Midbrain (tissue), 1 donor: ENCODE data around the gene ABCA13.
"Not testable (repeated sequence)": the region's sequence is repeated elsewhere in the genome, so short reads cannot be mapped to it uniquely, and the experiment has no call there.

Experiments used
- DNase-seq: peaks from one replicate; lab custom pipeline; 2025; lab: John Stamatoyannopoulos, UW

Gene ABCA13, protein sequence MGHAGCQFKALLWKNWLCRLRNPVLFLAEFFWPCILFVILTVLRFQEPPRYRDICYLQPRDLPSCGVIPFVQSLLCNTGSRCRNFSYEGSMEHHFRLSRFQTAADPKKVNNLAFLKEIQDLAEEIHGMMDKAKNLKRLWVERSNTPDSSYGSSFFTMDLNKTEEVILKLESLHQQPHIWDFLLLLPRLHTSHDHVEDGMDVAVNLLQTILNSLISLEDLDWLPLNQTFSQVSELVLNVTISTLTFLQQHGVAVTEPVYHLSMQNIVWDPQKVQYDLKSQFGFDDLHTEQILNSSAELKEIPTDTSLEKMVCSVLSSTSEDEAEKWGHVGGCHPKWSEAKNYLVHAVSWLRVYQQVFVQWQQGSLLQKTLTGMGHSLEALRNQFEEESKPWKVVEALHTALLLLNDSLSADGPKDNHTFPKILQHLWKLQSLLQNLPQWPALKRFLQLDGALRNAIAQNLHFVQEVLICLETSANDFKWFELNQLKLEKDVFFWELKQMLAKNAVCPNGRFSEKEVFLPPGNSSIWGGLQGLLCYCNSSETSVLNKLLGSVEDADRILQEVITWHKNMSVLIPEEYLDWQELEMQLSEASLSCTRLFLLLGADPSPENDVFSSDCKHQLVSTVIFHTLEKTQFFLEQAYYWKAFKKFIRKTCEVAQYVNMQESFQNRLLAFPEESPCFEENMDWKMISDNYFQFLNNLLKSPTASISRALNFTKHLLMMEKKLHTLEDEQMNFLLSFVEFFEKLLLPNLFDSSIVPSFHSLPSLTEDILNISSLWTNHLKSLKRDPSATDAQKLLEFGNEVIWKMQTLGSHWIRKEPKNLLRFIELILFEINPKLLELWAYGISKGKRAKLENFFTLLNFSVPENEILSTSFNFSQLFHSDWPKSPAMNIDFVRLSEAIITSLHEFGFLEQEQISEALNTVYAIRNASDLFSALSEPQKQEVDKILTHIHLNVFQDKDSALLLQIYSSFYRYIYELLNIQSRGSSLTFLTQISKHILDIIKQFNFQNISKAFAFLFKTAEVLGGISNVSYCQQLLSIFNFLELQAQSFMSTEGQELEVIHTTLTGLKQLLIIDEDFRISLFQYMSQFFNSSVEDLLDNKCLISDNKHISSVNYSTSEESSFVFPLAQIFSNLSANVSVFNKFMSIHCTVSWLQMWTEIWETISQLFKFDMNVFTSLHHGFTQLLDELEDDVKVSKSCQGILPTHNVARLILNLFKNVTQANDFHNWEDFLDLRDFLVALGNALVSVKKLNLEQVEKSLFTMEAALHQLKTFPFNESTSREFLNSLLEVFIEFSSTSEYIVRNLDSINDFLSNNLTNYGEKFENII (N-terminal part only)

DNA sequence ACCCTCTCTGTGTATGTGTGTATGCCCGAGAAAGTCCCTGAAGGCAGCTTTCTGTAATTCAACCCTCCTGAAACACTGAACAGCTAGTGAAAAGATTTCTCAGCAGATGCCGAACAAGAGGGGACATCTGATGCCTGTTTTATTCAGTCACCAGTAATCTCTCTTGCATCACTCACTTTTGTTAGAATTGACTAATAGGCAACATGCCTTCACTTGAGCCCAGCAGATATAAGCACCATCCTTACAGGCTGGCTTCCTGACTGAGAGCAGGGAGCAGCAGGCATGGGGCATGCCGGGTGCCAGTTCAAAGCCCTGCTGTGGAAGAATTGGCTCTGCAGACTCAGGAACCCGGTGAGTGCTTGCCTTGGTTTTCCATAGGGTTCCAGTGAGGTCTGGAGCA lies at the start of gene ABCA13:
Gene ABCA13, plus strand, starts transcription at position 257 of the 400 bp plus-strand sequence. Its CDS starts 26 bp downstream, at position 283.
- no peak for DNase-seq

- no peak for DNase-seq
Measured at GRCh38 chr7:48126037-48126436, 45.2 kb upstream of the ABCA13 start.

DNA sequence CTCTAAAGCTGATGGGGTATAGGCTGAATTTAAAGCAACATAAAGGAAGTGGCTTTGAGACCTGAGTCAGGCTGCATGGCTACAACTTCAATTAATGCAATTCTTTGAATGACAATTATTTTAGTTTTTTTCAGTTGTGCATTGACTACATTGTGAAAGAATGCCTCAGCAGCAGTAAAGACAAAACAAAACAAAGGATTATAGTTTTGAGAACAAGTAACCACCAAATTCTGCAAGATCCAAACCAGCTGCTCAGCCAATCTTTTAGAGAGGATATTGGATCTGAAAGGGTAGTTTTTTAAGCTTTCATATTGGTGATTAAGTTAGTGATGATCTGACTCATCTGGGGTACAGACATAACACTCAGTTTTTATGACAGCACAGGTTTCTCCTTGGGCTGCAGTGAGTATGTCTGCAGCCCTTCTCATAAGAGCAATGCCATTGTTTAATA lies 40.6 kb upstream of the ABCA13 start:
- no peak for DNase-seq

DNA sequence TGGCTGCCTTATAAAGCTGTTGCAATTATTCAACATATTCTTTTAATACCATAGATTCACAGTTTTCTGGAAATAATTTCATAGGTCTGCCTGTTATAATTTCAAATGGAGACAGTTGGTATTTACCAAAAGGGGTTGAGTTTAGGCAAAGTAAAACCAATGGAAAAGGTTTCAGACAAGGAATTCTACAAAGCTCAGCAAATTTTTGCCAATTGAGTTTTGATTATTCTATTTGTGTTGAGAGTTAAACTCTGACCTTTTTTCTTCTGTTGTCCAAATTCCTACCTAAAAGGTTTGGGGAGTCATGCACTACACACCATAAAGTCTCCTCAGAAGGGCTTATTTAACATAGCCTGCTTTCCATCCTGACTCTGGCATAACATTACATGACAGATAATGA lies 38.5 kb upstream of the ABCA13 start:
- no peak for DNase-seq

- no peak for DNase-seq
Measured at GRCh38 chr7:48139459-48139858, 31.8 kb upstream of the ABCA13 start.

GRCh38 chr7:48140001-48140681 lies 31.1 kb upstream of the ABCA13 start:
- DNase-seq = no peak

DNA sequence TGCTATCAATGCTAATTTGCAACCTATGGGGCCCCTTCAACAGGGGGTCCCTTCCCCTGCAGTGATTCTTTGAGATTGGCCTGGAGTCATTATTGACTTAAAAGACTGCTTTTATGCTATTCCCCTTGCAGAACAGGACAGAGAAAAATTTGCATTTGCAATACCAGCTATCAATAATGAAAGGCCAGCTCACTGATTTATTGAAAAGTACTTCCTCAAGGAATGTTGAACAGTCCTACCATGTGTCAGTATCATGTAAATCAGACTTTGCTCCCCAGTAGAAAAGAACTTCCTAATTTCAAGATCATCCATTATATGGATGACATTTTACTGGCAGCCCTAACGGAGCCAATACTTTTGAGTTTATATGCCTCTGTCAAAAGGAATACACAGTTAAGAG lies 29.7 kb upstream of the ABCA13 start:
- DNase-seq = no peak

GRCh38 chr7:48144291-48144768 lies 26.9 kb upstream of the ABCA13 start:
- no peak for DNase-seq

DNA sequence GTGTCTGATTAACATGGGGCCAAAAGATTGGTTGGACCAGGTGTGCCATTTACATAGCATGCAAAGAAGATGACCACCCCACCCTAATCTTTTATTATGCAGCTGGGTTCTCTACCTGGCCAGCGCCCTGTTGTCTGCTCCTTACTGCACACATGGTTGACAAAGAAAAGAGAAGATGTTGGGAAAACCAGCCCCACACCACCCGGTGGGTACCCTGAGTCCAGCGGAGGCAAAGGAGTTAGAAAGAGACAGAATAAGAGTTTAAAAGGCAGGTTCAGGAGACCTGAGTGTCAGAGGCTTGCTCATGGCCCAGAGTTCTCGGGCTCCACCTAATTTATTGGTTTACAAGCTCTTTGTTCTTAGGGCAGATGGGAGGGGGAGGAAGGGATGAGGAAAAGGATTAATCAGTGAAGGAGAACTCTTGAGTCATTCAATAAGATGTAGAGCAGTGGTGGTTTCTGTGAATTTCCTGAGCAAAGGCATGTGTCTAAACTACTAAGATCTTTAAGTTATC lies 24.1 kb upstream of the ABCA13 start:
- DNase-seq = no peak

GRCh38 chr7:48147690-48148089 lies 23.6 kb upstream of the ABCA13 start:
- DNase-seq = not testable (repeated sequence)

DNA sequence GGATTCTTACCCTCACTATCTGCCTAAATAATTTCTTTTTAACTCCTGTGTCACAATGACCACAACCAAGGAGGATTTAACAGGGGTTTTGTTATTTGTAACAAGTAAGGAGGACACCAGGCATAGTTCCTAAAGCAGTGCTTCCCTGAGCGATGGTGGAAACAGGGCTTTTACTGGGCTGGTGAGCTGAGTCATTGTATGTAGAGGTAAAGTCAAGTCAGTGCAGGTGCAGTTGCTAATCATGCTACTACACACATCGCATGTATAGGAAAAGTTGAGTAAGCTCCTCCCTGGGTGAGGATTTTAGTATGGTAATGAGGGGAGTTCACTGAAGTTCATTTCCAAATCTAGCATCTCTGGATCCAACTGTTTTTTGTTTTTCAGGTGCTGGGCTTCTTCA lies 22.9 kb upstream of the ABCA13 start:
- DNase-seq = no peak

GRCh38 chr7:48149058-48149457 lies 22.2 kb upstream of the ABCA13 start:
- no peak for DNase-seq

DNA sequence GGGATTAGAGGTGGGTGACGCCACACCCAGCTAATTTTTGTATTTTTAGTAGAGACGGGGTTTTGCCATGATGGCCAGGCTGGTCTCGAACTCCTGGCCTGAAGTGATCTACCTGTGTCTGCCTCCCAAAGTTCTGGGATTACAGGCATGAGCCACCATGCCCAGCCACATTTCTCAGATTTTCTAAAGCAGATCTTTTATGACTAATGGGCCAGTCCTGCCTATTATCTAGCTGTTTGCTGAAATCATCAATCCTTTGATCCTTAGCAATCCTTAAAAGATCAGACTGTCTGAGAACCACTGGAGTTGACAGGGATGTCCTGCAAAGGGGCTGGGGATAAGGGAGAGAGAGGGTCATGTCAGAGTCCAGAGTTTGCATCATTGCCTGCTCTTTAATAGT lies 21.2 kb upstream of the ABCA13 start:
- no peak for DNase-seq

- DNase-seq = no peak
Measured at GRCh38 chr7:48154792-48155413, 16.4 kb upstream of the ABCA13 start.

- DNase-seq = no peak
Measured at GRCh38 chr7:48158404-48158803, 12.9 kb upstream of the ABCA13 start.

DNA sequence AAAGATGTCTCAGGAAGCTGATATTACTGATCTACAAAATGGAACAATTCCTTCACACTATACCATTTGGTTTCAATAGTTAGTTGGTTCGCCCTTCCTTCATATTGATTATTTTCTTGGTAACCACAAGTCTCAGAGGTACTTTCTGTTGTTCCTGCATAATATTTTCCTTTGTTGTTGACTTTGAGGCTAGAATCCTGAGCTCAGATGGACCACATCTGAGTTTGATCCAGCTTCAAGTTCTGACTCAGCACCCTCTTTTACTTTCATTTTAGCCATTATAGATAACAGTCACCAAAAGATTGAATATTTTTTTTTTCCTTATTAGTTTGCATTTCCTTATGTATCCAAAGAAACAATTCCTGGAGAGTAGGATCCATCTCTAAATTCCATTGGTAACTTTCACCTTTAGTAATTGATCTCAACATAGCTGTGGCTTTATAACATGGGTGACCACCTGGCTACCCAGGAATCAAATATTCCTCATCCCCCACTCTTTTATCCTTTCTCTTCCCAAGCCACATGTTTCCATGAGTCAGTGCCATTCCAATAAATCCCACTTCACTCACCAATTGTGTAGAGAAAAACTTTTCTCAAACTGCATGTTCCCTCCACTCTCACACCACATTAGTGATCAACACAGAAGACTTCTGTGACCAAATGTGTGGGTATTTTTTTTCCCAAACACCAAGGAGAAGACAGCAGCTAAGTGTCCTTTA lies 9.7 kb upstream of the ABCA13 start:
- no peak for DNase-seq

- no peak for DNase-seq
Measured at GRCh38 chr7:48165157-48165556, 6.1 kb upstream of the ABCA13 start.

DNA sequence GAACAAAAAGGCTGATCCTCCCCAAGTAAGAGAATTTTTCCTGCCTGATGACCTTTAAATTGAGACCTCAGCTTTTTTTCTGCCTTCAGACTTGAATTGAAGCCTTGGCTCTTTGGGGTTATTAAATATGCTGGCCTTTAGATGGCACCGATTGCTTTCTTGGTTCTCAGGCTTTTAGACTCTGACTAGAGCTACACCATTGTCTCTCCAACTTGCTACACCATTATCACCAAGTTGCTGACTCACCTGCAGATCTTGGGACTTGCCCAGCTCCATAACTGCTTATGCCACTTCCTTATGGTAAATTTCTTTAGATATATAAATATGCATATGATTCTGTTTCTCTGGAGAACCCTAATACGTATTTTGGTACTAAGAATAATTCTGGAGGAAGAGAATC lies 3.1 kb upstream of the ABCA13 start:
- DNase-seq = no peak

DNA sequence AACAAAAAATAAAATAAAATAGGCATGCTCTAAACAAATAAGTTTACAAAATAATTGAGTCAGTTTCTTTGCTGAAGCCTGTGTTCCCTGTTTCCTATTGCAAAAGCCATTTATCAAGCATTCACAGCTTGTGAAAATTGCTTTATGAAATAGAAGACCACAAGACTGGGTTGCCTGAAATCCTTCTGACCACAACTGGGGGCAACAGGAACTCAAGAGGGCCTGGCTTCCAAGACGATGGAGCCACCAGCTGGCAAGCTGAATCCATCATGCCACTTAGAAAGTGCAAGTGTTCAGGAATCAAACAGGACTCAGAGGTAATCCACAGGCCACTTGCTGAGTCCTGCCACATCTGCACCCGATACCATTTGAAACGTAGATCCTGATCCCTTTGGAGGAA lies 752 bp upstream of the ABCA13 start:
- no peak for DNase-seq

DNA sequence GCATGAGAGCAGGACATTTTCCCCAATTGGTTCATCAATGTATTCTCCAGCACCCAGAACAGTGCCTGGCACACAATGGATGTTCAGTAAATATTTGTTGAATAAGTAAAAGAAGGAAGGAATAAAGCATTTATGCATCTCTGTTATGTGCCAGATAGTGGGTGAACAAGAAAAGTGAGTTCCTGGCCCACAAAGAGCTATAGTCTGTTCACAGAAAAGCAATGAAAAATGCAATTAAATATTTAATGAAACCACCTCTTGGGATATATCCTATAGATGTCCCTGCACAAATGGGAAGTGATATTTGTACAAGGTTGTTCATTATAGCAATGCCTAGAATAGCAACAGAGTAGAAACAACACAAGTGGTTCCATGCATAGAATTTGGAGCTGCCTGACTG lies 2.1 kb downstream of the ABCA13 start:
- no peak for DNase-seq
